GM19239 (cell line): ENCODE results near the gene CHD9.

Source experiments
- DNase-seq: peaks from one replicate; pipeline ENCODE4 v3.0.0; 2011; ENCODE audit warnings: low spot score; ENCODE audit not compliant: insufficient read length
- FAIRE-seq: peaks from 2 replicates; lab custom pipeline; 2011; peaks lifted over from hg19 to GRCh38; lab: Jason Lieb, UNC

The CHD9 gene

DNA sequence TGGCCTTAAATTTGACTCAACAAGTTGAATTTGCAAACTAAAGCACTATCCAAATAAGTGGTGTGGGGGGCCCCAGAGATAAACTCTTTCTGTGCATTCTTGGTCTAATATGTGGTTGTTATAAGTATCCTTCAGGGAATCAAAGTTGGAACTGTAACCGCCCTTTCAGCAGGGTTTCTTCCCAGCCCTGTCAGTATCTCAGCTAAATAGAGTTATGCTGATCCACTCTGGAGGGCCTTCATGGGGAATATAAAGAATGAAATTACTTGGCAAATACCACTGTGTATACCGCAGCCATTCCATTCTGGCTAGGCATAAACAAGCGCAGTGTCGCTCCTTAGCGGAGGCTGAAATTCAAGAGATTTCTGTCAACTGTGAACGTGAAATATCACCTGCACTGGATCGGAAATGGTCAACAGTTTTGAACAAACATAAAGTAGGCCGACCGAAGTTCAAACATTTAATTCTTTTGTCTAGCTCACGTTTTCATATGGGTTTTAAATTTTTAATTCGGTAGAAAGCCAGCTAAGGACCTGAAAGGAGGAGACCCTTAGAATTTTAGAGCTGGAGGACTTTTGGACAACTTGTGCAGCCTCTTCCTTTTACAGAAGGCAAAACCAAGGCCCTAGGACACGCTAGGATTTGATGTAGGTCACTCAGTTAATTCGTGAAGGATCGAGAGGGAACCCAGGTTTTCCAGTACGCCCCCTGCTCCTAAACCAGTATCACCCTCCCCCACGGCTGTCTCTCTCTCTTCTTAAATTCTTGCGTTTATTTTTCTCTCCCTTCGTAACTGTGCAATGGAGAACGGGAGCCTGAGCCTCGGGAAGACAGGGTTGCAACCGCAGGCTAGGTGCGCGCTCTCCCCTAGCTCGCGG lies 74.7 kb downstream of the CHD9 start:
- DNase-seq (no peak), FAIRE-seq (no peak)

DNA sequence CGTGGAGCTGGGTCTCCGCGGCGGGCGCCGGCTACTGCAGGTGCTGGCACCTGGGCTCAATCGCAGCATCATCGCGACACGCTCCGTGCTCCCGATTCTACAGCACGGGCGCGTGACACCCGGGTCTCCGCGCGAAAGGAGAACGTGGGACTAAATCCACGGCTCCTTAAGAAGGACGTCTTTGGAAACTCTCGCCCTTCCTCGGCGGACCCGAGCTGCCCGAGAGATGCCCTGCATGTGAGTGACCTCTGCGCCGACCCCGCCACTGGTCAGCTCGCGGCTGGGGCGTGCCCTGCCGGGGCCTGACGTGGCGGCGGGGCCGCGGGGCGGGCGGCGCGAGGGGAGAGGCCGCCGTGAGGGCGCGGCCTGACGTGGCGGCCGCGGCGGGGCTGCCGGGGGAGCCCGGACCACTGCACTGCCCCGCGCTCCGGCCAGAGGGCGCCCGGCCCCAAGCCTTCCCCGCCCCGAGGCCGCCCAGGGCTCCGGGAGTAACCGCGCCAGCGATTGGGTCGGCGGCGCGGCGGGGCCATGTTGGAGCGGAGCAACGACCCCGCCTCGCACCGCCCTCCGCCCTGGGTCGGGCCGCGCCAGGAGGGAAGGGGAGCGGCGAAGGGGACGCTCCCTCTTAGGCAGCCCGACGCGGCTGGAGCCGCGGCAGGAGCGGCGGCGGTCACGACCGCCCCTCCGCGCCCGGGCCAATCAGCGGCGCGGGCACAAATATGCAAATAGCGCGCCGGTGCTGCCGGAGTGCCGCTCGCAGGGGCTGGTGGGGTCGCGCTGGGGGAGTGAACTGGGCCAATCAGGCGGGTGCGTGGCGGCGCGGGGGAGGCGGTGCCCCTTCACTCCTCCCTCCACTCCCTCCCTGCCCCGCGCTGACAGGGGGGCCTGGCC lies 75.6 kb downstream of the CHD9 start:
- peak; percentile 99 for DNase-seq
- FAIRE-seq: peak; percentile 85

DNA sequence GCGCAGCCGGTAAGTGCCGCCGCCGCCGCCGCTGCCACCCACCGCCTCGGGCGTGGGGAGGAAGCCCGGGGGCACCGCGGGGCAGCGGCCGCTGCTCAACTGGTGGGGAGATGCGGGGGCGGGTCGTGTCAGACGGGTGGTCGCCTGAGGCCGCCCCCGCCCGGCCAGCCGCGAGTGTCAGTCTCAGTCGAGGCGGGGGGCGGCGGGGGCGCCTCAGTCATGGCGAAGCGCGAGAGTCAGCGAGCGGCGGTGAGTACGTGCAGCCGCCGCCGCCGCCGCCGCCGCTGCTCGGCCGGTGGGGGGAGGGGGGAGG lies 76.2 kb downstream of the CHD9 start:
- DNase-seq (no peak), FAIRE-seq (no peak)

DNA sequence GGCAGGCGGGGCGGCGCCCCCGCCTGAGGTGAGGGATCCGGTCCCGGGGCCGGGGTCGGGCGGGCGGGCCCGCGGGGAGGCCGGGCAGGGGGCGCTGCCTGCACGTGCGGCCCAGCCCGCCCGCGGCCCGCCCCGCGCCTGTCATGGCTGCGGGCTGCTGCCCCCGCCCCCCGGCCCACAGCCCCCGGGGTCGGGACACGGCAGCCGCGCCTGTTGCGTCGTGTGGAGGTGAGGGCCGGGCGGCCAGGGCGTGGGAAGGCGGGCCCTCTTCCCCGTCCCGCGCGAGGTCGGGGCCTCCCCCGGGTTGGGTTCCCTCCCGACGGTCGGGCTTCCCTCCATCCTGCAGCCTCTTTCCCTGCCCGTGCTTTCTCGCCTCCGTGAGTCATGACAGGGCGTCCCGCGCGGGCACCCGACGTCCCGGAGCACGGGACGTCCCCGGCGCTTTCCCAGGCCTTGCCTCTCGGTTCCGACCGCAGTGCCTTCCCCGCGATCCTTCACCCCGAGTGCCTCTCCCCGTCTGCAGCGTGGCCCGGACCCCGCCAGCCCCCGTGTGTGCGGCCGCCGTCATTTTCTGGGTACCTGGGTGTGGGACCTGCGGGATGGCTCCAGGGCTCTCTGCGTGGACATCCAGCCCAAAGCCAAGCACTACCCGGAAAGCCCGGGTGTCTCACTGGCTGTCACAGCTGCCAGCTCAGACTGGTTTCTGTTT lies 76.7 kb downstream of the CHD9 start:
- FAIRE-seq (peak; percentile 49), DNase-seq (peak; percentile 42)

DNA sequence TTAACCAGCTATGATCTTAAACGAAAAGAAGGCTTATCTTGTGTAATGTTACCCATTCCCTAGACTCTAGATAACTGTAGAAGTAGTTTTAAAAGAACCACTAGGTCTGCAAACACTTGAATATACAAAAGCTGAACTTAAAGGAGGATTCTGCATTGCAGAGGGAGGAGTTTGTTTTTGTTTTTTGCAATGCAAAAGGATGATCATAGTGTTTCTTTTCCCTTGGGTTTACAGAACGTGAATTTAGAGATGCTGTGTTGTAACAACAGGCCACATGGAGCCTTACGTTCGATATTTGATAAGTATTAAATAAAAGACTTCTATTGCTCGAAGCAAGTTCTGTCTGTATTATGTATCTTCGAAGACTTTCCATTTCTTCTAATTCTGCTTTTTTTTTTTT lies 77.6 kb downstream of the CHD9 start:
- DNase-seq: no peak
- FAIRE-seq: peak; percentile 53

DNA sequence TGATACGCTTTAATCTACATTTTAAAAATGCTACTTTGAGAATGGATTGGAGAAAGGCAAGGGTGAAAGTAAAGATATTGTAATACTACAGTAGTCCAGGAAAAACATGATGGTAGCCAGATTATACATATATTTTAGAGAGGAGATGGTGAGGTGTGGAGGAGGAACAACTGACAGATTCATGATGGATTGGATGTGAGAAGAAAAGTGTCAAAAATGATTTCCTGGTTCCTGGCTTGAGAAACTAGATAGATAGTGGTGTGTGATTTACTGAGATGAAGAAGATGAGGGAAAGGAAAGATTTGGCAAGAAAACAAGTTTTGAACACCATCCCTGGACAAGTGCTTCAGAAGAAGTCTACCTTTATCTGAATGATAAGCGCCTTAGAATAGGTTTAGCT lies 80.5 kb downstream of the CHD9 start:
- FAIRE-seq: peak; percentile 49
- DNase-seq: no peak

DNA sequence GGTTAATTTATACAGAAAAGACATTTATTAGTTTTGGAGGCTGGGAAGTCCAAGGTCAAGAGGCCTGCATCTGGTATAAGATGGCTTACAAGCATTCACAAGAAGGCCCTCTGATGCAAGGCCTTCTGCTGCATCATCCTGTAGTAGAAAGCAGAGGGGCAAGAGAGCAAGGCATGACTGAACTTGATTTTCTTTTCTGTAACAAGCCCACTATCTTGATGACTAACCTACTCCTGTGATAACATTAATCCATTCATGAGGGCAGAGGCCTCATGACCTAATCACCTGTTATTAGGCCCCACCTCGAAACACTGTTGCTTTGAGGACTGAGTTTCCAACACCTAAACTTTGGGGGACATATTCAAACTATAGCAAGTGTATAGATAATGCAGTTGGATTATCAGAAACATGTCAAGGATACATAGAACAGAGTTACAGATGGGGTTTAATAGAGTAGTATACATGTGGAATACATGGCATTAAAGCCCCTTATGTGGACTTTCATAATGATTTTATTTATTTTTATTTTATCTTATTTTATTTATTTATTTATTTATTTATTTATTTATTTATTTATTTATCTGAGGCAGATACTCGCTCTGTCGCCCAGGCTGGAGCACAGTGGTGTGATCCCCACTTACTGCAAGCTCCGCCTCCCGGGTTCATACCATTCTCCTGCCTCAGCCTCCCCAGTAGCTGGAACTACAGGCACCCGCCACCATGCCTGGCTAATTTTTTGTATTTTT lies 88.2 kb downstream of the CHD9 start:
- no peak for FAIRE-seq
- no peak for DNase-seq

DNA sequence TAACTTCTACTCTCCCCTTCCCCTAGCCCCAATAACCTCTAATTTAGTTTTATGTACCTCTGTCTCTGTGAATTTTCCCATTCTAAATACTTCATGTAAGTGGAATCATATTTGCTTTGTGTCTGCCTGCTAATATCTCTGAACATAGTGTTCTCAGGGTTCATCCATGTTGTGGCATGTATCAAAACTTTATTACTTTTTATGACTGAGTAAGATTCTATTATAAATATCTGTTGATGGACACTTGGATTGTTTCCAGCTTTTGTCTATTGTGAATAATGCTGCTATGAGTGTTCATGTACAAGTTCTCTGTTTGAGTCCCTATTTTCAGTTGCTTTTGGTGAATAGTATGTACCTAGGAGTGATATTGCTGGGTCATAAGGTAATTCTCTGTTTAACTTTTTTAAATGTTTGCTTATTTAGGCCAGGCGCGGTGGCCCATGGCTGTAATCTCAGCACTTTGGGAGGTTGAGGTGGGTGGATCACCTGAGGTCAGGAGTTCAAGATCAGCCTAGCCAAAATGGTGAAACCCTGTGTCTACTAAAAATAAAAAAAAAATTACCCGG lies 92.8 kb downstream of the CHD9 start:
- DNase-seq (no peak), FAIRE-seq (no peak)

DNA sequence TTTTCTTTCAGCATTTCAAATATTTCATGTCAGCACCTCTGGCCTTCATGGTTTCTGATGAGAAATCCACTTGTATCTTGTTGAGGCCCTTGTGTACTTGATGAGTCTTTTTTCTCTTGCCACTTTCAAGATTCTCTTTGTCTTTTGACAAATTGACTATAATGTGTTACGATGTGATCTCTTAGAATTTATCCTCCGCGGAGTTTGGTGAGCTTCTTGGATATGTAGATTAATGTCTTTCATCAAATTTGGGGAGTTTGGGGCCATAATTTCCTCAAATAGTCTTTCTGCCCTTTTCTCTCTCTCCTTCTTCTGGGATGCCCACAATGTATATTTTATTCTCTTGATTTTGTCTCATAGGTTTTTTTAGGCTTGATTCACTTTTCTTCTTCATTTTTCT lies 96.0 kb downstream of the CHD9 start:
- no peak for FAIRE-seq
- DNase-seq: no peak

DNA sequence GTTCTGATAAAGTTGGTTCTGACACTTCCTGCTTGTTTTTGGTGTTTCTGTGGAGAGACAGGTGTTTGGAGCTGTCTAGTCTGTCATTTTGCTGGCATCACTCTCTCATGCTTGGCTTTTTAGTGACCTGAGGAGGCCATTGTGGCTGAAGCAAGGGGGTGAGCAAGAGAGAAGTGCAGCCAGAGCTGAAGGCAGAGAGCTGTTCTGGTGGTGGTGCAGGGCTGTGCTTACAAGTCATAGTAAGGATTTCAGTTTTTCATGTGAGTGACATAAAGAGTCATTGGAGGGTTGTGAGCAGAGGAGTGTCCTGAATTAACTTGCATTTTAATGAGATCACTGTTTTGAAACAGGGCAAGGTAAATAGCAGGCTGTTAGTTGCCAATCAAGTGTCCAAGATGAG lies 97.5 kb downstream of the CHD9 start:
- FAIRE-seq (no peak), DNase-seq (no peak)

DNA sequence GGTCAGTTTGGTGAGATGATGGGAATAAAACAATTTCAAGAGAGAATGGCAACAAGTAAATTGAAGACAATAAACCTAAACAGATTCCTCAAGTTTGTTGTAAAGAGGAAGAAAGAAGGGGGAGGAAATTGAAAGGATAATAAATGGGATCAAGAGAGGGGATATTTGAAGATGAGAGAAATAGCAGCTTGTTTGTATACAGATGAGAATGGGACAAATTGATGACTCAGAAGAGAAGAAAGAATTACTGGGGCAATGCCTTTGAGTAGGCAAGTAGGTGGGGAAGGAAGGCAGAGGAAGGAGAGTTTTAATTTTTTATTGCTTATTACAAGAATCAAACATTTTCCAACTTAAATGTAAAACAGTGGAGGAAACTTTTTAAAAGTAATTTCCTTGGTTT lies 98.3 kb downstream of the CHD9 start:
- FAIRE-seq: no peak
- no peak for DNase-seq

DNA sequence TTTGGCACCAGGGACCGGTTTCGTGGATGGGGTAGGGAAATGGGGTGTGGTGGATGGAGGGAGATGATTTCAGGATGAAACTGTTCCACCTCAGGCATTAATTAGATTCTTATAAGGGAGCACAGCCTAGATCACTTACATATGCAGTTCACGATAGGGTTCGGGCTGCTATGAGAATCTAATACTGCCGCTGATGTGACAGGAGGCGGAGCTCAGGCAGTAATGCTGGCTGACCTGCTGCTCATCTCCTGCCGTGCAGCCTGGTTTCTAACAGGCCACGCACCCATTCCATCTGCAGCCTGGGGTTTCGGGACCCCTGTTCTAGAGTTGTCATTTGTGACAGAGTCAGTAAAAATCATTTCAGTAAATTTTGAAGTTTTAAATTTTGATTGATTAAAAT lies 99.7 kb downstream of the CHD9 start:
- DNase-seq (no peak), FAIRE-seq (no peak)

DNA sequence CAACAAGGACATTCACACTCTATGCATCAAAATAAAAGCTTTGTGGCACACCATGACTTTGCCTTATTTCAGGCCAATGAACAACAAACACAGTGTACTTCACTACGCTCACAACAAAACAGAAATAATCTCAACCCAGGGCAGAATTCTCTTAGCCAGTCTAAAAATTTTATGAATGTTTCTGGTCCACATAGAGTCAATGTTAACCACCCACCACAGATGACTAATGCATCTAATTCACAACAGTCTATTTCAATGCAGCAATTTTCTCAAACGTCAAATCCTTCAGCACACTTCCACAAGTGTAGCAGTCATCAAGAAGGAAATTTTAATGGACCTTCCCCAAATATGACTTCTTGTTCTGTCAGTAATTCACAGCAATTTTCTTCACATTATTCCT lies 101.7 kb downstream of the CHD9 start:
- no peak for DNase-seq
- no peak for FAIRE-seq

DNA sequence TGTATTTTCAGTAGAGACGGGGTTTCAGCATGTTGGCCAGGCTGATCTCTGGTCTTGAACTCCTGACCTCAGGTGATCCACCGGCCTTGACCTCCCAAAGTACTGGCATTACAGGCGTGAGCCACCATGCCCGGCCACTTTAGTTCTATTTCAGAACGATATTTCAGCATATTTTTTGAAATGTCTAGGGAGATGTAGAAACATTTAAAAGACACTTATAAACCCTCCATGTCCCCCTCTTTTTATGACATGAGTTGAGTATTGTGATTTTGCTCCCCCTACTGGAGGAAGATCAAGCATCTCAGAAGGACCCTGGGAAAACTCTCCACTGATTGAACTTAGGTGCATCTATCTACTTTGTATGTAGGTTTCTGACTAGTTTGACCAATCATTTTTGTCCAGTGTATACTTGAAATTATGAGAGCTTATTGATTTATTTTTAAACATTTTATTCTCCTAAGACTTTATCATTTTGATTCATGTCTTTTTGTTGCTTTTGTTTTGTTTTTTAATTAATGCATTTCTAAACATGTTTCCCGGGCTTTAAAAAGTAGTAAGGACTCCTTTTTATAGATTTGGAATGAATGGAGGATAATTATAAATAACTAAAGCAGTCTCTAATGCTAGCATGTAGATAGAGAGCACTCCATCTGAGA lies 105.1 kb downstream of the CHD9 start:
- FAIRE-seq (peak; percentile 87), DNase-seq (peak; percentile 1)

DNA sequence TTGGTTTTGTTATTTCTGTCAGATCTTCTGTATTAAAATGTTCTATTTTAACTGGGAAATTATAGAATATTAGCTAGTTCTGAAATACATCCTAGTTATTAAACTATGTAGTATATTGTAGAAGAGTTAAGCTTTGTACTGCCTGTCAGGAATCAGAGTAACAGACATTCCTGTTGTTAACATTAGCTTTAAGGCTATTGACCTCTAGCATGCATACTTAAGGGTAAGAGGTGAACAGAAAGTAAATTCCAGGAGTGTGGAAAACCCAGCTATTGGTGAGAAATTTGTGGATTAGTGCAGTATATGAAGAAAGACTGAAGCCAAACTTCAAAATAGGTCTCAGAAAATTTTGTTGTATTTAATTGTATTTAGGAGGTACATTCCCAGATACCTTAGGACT lies 111.3 kb downstream of the CHD9 start:
- DNase-seq (no peak), FAIRE-seq (peak; percentile 39)

DNA sequence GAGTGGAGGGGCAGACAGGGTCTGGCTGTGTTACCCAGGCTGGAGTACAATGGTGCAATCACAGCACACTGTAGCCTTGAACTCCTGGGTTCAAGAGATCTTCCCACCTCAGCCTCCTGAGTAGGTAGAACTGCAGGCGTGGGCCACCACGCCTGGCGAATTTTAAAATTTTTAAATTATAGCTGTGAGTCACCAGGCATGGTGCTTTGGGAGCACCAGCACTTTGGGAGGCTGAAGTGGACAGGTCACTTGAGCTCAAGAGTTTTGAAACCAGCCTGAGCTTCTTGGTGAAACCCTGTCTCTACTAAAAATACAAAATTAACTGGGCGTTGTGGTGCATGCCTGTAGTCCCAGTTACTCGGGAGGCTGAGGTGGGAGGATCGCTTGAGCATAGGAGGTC lies 114.0 kb downstream of the CHD9 start:
- DNase-seq (no peak), FAIRE-seq (no peak)

DNA sequence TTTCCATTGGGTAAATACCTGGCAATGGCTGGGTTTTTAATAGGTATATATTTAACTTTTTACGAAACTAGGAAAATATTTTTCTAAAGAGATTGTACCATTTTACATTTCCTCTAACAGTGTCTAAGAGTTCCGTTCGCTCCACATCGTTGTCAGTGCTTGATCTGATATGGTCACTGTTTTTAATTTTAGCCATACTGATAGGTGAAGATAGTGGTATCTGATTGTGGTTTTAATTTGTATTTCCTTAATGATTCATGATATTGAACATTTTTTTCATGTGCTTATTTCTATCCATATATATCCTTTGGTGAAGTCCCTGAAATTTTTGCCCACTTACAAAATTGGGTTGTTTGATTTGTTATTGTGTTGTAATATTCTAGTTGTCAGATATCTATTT lies 117.7 kb downstream of the CHD9 start:
- no peak for DNase-seq
- FAIRE-seq: no peak

DNA sequence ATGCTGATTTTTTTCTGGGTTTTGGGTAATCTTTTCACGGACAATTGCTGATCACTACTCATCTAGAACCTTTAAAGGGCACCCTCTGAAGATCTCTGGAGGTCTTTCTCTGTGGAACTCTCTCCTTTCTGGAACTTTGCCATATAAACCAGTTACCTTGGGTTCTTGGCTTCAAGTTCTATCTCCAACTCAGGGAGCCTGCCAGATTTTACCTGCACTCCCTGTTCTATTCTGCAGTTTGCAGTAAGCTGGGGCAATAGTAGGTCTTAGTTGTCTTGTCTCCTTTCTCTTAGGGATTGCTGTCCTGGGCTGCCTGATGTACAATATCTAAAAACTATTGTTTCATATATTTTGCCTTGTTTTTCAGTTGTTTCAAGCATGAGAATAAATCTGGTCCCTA lies 120.3 kb downstream of the CHD9 start:
- no peak for DNase-seq
- no peak for FAIRE-seq

DNA sequence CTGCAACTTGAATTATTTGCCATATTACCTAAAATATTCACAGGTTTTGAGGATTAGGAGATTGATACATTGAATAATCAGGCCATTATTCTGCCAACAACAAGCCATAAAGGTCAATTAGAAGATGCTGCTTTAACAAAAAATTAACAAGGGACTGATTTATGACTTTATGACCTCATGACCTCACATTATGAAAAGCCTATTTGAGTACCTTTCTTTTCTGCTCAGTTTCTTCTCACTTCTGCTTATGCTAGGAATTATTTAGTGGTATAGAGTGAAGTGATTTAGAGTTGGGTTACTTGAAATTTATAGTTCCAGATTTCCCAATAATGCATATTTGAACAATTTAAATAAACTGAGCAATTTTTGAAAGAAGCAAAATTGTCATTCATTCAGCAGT lies 121.6 kb downstream of the CHD9 start:
- FAIRE-seq (no peak), DNase-seq (no peak)
